HG03439 (cell line): ENCODE results near the gene RREB1.

Experiments used
- ATAC-seq: cut with Tn5 transposase; IDR thresholded peaks from one replicate; pipeline ENCODE4 v1.9.1; 2021; ENCODE audit warnings: mild to moderate bottlenecking, moderate library complexity; ENCODE audit not compliant: unreplicated experiment

The RREB1 gene

GRCh38 chr6:7163661-7164071 lies 55.9 kb downstream of the RREB1 start:
- ATAC-seq, result no peak

- no peak for ATAC-seq
Observed at GRCh38 chr6:7164536-7165001, 56.8 kb downstream of the RREB1 start.

- ATAC-seq, result no peak
Observed at GRCh38 chr6:7165002-7165889, 57.5 kb downstream of the RREB1 start.

DNA sequence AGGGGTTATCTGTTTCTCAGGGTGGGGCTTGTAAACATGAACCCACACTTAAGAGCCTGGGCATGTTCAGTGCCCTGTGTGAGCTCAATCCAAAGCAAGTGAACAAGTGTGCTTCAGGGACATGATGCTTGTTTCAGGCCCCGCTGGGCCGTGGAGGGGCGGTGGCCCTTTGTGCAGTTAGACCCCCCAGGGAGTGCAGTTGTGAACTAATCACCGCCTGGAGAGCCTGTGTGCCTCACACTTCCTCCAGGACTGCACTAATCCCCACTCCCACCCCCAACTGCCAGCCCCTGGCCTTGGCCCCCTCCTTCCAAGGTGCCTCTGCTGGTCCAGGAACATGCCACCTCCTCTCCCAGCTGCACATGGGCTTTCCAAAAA lies 58.1 kb downstream of the RREB1 start:
- ATAC-seq, result no peak

- no peak for ATAC-seq
Observed at GRCh38 chr6:7166410-7167293, 58.9 kb downstream of the RREB1 start.

- ATAC-seq, result no peak
Observed at GRCh38 chr6:7169296-7169721, 61.5 kb downstream of the RREB1 start.

GRCh38 chr6:7170117-7170732 lies 62.5 kb downstream of the RREB1 start:
- no peak for ATAC-seq

DNA sequence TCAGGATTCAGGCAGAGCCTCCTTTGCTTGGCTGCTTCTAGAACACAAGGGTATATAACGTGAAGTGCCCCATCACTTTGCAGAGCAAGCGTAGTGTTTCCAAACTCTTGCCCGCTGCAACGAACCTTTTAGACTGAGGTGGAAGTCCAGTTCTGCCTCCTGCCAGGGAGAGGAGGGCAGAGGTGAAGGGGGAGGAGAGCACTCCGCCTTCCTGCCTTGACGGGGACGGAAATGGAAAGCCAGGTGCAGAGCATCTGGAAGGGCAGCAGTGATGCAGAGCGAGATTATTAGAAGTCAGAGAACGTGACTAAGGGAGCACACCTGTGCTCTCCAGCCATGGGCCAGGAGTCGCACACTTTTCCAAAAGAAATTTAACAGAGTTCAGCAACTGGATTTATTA lies 63.4 kb downstream of the RREB1 start:
- ATAC-seq, result no peak

DNA sequence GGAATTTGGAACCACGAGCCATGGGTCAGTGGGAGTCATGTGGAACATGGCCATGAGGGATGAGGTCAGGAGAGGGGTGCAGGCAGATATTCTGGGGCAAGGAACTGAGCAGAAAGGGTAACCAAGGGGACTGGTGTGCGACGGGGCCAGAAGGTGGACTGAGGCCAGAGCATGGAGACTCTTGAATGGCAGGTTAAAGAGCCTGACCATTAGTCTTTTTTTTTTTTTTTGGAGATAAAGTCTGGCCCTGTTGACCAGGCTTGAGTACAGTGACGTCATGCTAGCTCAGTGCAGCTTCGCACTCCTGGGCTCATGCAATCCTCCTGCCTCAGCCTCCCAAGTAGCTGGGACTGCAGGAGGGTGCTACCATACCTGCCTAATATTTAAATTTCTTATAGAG lies 64.0 kb downstream of the RREB1 start:
- no peak for ATAC-seq

DNA sequence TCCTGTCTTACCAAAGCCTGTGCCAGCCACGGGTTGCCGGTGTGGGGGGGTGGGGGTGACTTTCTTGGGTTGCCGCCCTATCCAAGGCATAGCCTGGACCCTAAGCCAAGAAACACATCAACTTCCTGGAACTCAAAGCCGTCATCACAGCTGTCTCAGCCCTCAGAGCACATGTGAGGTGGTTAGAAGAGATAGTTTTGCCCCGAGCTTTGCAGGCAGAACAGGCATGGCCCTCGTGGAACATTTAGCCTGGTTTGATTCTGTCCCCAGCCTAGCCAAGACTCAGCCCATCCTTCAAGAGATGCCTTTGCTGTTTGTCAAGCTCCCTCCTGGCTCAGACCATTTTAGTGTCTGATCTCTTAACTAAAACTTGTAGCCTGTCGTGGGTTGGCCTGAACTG lies 64.9 kb downstream of the RREB1 start:
- no peak for ATAC-seq

DNA sequence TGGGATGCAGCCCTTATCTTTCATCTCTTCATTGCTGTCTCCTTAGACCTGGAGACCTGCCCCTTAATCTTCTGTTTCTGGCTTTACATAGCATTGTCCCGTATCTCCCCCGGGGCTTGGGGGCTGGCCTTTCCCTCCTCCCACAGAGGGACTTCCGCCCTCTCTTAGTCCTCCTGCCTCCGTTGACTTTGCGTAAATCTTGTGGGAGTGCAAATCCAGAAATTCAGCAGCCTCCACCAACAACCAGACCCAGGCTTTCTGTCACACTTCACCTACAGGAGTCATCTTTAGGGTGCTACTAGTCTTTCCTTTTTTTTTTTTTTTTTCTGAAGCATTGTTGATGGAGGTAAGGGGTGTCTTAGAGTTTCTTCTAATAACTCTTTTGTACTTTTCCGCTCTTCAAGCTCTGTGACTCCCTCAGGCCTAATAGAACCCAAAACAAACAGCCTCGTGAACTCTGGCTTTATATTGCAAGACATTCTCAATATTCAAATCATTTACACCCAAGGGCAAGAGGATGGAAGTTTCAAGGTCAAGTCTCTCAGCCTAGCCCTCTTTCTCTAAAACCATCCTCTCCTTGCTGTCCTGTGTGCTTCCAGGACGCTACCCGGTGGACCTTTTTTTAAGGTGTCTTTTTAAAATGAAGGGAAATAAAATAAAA lies 66.2 kb downstream of the RREB1 start:
- no peak for ATAC-seq

GRCh38 chr6:7175462-7175861 lies 67.7 kb downstream of the RREB1 start:
- no peak for ATAC-seq

DNA sequence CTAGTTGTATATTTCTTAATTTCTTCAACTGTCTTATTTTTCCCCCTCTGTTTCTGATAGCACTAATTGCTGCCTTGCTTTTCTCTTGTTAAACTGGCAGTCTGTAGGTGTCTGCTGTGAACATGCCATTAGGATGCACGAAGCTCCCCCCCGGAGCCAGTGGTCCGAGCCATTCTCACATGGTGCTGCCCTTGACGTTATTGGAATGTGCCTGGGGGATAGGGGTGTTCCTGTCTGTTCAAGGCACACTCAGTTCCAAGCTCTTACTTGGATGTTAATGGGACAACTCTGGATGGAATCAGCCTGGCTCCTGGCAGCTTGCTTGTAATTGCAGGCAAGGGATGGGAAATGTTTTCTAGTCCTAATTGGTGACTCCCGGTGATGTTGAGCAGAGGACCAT lies 68.4 kb downstream of the RREB1 start:
- ATAC-seq, result no peak

DNA sequence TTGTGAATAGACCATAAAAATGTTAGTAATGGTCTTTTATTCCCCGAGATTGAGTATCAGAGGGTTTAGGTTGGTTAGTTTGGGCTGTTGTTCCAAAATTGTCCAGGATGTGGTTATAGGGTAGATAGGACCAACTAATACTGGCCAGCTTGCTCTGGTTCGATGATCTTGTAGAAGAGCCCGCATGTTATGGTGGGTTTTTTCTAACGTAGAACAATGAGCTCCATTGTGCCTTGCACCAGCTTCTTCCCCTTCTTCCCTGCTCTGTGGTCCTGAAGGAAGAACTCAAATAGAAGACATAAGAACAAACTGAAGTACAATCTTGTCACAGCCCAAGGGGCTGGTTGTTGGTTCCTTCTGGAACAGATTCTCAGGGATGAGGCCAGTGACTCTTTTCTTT lies 70.5 kb downstream of the RREB1 start:
- ATAC-seq, result no peak

DNA sequence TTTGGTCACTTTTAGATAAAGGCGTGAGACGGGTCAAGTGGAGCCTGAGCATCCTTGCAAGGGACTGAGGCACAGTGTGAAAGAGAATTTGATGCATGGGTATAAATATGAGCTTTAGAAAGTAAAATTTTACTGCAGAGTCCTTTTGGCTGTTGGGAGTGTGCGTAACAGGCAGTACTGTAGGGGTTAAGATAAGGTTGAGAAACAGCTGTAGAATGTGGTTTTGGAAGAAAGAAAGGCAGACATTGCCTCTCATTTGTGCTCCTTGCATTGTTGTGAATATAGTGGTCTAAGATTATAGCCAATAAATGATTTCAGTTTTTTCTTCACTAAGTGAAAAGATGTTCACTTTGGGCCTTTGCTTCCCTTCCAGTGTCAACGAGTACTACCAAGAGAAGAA lies 73.0 kb downstream of the RREB1 start:
- ATAC-seq, result no peak

DNA sequence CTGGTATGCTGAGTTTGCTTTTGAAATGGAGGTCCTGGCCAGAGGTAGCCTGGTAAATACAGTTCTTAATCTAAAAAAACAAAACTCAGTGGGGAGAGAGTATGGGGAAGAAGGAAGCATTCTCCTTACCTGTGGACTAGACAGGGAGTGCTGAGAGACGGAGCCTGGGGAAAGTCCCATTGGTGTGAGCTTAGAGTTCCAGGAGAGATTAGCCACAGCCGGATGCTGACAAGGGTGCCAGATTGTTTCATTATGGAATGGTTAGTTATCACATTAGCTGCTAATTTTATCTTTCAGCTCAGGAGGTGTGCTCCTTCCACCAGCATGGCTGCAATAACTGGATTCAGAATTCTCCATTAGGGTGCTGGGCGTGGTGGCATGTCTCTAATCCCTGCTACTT lies 75.9 kb downstream of the RREB1 start:
- ATAC-seq, result no peak

GRCh38 chr6:7184502-7184901 lies 76.7 kb downstream of the RREB1 start:
- ATAC-seq, result no peak

- no peak for ATAC-seq
Observed at GRCh38 chr6:7185561-7185960, 77.8 kb downstream of the RREB1 start.

GRCh38 chr6:7188492-7188891 lies 80.7 kb downstream of the RREB1 start:
- peak; percentile 77 for ATAC-seq

- ATAC-seq, result no peak
Observed at GRCh38 chr6:7189101-7189758, 81.5 kb downstream of the RREB1 start.
